Measurements from ENCODE around the gene CTBP2.

The CTBP2 gene

DNA sequence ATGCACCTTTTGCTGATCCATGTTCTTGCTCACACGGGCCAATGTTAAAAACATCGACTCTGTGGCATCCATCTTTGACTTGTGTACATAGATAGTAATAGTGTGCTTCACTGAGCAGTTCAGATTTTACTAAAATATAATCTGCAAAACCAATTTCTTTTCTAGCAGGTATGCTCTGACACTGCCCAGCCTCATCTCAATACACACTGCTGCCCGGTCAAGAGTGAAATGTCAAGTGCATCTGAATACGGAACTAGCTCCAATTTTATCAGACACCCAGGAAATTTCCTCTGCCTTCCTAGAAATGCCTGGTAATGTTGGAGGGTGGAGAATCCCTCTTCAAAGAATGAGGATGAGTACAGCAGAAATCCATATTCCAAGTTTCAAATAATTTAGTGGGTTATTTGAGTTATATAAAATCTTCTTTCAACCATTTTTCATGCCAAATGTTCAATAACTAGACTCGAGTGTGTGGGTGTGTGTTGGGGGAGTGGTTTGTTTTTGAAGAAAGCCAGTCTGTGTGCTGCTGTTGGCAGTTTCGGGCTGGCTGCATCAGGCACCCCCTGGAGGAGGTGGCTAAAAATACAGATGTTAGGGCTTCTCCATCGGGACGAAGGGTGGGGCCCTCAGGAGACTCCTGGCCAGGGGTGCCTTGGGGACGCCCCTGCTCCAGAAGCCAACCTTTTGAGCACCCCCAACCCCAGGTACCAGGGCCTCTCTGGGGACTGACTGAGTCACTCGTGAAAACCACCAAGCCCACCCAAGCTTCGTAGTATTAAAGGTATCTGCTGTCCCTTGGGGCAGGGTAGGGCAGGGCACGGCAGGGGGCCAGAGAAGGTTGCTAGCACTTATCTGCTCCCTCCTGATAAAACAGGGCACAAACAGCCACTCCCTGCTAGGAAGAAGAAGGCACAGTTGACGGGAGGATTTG is 15.4 kb downstream of the CTBP2 start:
- no peak for DNase-seq (ENCODE audit: low read depth)

DNA sequence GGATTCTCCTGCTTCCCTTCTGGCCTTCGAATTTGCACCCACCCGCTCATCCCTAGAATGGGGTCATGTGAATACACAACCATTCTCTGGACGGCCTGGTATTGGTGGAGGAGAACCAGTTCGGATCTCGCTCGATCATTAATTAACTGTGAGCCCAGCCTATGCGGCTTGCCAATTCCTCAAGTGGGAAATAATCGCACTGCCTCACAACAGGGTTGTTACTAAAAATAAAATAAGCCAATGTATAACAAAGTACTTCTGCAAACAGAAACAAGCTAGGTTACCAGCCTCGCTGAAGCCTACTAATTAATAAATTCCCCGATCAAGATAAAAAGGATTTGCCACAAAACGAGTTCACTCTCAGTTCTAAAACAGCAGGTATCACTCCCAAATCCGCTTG is 16.2 kb downstream of the CTBP2 start:
- DNase-seq (ENCODE audit: low read depth) = no peak

GRCh38 chr10:125142946-125143345 is 17.4 kb downstream of the CTBP2 start:
- DNase-seq (ENCODE audit: low read depth) = no peak

GRCh38 chr10:125141860-125142484 is 18.4 kb downstream of the CTBP2 start:
- DNase-seq (ENCODE audit: low read depth) = no peak

DNA sequence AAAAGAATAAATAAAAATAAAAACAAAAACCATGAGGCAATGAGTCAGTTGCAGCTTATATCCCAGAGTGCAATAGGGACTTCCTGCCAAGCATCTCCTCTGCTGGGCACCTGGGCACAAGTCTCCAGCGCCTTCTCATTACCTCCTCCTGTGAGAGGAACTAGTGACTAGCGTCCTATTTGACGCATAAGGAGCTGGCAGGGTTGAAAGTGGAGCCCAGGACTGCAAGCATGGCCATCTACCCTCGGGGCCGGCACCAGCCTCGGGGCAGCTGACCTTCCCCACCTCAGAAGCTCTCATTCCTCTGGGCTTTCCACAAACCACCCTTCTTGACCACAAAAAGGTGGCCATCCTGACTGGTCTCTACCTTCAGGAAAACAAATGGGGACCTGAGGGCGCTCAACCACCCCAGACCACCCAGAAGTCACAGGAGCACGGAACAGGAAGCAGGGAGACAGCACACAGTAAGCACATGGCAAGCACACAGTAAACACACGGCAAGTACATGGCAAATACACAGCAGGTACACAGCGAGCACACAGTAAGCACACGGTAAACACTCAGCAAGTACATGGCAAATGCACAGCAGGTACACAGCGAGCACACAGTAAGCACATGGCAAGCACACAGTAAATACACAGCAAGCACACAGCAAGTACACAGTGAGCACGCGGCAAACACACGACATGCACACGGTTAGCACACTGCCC is 19.1 kb downstream of the CTBP2 start:
- DNase-seq (ENCODE audit: low read depth) = no peak

GRCh38 chr10:125140151-125140550 is 20.2 kb downstream of the CTBP2 start:
- no peak for DNase-seq (ENCODE audit: low read depth)

- DNase-seq (ENCODE audit: low read depth) = no peak
These were observed 22.5 kb downstream of the CTBP2 start for GRCh38 chr10:125137601-125138438.

GRCh38 chr10:125136087-125136486 is 24.3 kb downstream of the CTBP2 start:
- DNase-seq (ENCODE audit: low read depth) = no peak

GRCh38 chr10:125135771-125136035 is 24.7 kb downstream of the CTBP2 start:
- DNase-seq (ENCODE audit: low read depth) = no peak

DNA sequence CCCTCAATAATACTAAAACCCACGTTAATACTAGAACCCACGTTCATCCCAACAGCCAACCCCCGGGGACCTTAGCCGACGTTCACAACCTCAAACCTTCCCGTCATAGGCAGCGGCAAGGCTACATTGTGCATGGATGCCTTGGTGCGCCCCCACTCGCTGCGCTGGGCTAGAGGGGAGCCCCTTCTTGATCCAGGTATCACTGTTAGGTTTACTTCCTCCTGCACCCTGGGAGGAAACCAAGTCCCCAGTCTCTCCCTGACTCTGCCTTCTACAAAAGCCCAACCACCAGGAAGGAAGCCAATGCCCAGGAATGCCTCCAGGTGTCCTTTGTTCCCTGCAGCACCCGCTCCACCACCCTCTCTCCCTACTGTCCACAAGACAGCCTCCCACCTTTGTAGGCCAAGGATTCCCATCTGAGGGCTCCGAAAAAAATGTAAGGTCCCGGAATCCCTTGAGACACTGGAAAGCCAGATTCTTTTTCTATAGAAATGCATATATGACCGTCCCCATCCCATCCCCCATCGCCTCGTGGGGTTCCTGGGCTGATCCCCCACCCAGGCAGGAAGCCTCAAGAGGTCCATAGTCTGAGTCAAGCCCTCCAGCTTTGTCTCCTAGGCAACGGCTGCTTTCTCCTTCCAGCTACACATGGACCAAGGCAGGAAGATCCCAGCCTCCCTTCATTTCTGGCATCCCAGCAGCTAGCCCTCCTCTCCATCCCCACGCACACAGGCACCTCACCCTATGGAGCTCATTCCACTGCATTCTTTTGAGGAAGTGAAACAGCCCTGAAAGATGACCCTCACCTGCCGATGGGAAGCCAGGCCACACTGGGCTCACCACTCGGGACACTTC is 25.2 kb downstream of the CTBP2 start:
- DNase-seq (ENCODE audit: low read depth) = no peak

DNA sequence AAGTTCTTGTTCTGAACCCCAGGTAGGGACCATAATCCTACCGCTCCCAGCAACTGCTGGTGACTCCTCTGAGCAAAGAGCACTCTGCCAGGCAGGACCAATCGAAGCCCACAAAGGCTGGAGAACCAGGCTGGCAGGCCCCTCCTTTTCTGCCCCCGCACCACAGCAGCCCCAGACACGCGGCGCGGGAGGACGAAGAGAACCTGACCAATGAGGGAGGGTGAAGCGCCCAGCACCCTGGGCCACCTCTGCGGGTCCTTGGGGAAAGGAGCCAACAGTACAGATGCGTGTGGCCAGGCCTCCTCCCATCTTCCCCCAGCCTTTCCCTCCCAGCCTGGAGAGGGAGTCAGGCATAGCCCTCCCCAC is 25.9 kb downstream of the CTBP2 start:
- no peak for DNase-seq (ENCODE audit: low read depth)

- no peak for DNase-seq (ENCODE audit: low read depth)
These were observed 26.5 kb downstream of the CTBP2 start for GRCh38 chr10:125133696-125134482.

GRCh38 chr10:125132344-125132743 is 28.0 kb downstream of the CTBP2 start:
- no peak for DNase-seq (ENCODE audit: low read depth)

DNA sequence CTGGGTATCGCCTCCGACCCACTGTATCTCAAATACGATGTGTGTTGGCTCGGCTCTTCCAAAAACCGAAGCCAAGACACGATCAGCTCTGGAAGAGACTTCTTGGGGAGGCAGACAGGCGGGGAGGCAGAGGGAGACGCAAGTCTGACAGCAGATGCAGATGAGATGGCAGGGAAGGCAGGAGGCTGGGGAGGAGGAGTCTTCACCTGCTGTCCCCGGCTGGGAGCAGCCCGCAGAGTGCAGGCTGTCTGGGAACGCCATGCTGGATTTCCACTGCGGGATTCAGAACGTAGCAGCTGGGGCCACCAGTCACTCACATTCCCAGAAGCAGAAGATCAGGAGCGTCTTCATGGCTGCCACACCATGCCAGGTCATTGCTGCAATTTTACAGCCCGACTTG is 29.4 kb downstream of the CTBP2 start:
- DNase-seq (ENCODE audit: low read depth) = no peak

DNA sequence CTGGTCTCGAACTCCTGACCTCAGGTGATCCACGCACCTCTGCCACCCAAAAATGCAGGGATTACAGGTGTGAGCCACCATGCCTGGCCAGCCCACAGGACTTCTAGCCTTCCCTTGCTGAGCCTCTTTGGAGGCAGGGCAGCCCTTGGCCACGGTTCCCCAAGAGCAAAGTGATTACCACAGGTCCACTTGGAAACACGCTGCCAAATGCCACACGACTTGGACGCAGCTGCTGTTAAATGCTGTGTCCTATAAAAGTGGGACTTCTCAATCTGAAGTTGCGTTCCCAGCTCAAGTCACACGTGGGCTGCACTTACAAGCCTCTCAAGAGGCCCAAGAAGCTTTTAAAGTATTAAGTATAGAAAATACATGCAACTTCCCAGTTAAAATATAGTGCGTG is 30.1 kb downstream of the CTBP2 start:
- DNase-seq (ENCODE audit: low read depth) = no peak

DNA sequence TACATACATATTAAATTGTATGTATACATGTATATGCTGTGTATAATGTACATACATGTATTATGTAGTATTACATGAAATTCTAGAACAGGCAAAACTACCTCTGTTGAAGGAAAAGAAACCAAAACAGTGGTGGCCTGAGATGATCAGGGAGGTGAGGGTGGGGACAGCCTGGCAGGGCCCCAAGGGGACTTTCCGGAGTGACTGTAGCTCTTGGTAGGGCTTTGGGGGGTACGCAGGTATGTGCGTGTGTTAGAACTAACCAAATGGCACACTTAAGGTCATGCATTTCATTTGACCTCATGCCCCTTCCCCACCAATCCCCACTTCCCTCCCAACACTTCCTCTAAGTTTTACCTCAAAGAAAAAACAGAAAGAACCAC is 31.3 kb downstream of the CTBP2 start:
- no peak for DNase-seq (ENCODE audit: low read depth)

GRCh38 chr10:125128397-125129075 is 31.8 kb downstream of the CTBP2 start:
- no peak for DNase-seq (ENCODE audit: low read depth)

DNA sequence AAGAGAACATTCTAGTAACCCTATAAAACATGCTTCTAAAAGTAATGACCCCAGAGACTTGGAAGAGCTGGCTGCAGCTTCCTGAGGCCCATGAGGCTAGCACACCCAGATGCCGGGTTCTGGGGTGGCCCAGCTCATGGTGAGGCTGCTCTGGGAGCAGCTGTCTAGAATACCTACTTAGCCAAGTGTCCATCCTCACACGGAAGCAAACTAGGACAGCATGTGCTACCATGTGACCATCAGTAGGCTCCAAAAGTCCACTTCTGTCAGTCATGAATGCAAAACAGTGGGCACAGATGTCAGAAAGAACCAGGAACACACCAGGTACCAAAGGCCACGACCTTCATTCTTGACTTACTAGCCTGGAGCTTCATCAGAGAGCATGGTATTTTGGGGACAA is 32.4 kb downstream of the CTBP2 start:
- no peak for DNase-seq (ENCODE audit: low read depth)

- no peak for DNase-seq (ENCODE audit: low read depth)
These were observed 33.3 kb downstream of the CTBP2 start for GRCh38 chr10:125127110-125127509.

Data from GM04503 (cell line).